ENCODE data around the gene ADARB2.

Gene ADARB2

GRCh38 chr10:1556496-1556895 lies 180.8 kb downstream of the ADARB2 start:
- H3K4me3 ChIP-seq (ENCODE audit: low read depth, low read length): no peak overlapping the region
- no peak for DNase-seq (ENCODE audit: low read depth)
- no peak for TF ChIP-seq CTCF (IDR thresholded peaks at IDR 0.05; ENCODE audit: low read depth, low read length, missing control alignments)

DNA sequence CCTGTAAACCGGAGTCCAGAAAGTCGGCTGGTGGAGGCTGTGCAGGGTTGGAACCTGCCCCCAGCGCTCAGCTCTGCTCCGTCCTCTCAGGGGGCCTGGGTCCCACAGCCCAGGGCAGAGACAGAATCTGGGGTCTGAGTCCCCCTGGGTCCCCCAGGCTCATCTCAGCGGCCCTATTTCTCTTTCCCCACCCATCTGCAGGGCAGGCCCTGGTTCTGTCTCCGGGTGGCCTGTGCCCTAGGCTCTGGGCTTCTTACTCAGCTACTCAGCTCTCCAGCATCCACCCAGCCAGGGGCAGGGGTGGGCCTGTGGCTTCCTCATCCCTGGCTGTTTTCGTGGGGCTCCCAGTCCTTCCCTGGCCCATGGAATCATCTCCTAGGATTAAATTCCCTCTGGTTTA lies 183.4 kb downstream of the ADARB2 start:
- no peak overlapping the region for H3K4me3 ChIP-seq (ENCODE audit: low read depth, low read length)
- DNase-seq (ENCODE audit: low read depth): no peak
- no peak for TF ChIP-seq CTCF (IDR thresholded peaks at IDR 0.05; ENCODE audit: low read depth, low read length, missing control alignments)

GRCh38 chr10:1552881-1553670 lies 184.2 kb downstream of the ADARB2 start:
- DNase-seq (ENCODE audit: low read depth): no peak
- no peak for TF ChIP-seq CTCF (IDR thresholded peaks at IDR 0.05; ENCODE audit: low read depth, low read length, missing control alignments)
- H3K4me3 ChIP-seq (ENCODE audit: low read depth, low read length): no peak overlapping the region

- H3K4me3 ChIP-seq (ENCODE audit: low read depth, low read length): no peak overlapping the region
- no peak for DNase-seq (ENCODE audit: low read depth)
- no peak for TF ChIP-seq CTCF (IDR thresholded peaks at IDR 0.05; ENCODE audit: low read depth, low read length, missing control alignments)
Measured at GRCh38 chr10:1552406-1552805, 184.9 kb downstream of the ADARB2 start.

DNA sequence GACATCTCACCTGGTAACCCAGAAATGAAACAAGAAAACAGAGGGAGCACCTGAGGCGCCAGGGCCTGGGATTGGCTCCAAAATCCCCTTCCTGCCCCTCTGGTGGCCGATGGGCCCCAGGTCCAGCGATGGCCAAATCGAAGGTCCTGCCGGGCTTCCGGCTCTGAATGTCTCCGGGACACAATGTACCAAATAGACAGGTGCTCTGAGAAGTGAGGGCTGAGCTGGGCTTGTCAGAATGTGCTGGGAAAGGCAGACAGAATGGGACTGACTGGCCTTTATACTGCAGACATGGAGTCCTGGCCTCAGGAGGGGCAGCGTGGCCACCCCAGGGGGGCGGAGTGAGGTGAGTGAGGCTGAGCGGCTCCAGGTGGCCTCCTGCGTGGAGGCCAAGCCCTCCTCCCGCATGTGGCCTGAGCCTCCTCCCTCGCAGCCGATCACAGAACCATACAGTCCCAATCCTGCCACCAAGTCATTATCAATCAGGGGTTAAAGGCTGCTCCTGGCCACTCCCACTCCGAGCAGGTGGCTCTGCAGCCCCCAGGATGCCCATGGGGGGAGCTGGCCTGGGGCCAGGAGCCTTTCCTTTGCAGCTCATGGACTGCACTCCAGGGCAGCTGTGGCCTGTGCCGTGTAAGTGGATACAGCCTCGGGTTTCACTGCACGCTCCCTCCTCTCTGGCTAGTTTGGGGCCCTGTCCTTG lies 185.5 kb downstream of the ADARB2 start:
- TF ChIP-seq CTCF (IDR thresholded peaks at IDR 0.05; ENCODE audit: low read depth, low read length, missing control alignments): no peak
- H3K4me3 ChIP-seq (ENCODE audit: low read depth, low read length): no peak overlapping the region
- DNase-seq (ENCODE audit: low read depth): no peak

DNA sequence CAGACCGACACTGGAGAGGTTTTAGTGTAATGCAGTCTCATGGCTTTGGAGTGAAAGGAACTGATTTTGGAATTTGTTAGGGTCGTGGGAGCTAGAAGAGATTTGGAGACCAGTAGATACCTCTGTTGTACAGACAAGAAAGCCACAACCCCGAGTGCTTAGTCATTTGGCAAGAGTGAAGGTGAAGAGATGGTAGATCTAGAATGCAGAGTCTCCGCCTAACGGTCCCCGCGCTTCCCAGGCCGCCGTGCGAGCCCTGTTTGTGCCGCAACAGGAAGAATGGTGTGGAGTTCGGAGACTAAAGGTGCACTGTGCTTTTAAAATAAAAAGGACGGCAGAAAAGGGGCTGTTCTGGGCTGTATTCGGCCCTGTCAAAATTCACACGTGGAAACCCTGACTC lies 186.7 kb downstream of the ADARB2 start:
- DNase-seq (ENCODE audit: low read depth): no peak
- H3K4me3 ChIP-seq (ENCODE audit: low read depth, low read length): no peak overlapping the region
- TF ChIP-seq CTCF (IDR thresholded peaks at IDR 0.05; ENCODE audit: low read depth, low read length, missing control alignments): no peak

DNA sequence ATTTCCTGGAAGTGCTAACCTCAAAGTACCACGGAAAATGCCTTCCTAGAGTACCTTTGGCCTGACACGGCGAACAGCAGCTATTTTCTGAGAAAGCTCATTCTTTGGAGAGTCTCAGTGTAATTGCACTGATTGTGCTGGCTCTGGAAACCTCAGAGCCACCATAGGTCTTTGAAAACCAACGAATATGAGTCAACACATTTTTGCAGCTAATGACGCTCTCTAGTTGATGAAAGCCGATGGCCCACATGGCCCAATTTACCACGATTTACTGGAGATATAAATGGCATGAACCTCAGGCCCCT lies 187.1 kb downstream of the ADARB2 start:
- DNase-seq (ENCODE audit: low read depth): no peak
- TF ChIP-seq CTCF (IDR thresholded peaks at IDR 0.05; ENCODE audit: low read depth, low read length, missing control alignments): no peak
- H3K4me3 ChIP-seq (ENCODE audit: low read depth, low read length): no peak overlapping the region

Measured in GM12864 (cell line).